Endothelial cell of umbilical vein (primary cell): ENCODE data around the gene TMEM174. TPM values are rescaled to one million over a fixed set of nuclear protein-coding genes. Genes with fewer than 3 reads are reported as not detected.

ENCODE experiments used
- BruUV-seq: library from RNA; stranded (reverse); fragments of 400-500 nt; replicated peaks from 2 replicates; lab custom pipeline; 2021; lab: Mats Ljungman, UMichigan
- CTCF ChIA-PET: fragments of 300-600, 350-600 bp; sonication (Branson Sonifier 250); formaldehyde crosslinking; loops from one replicate; lab custom pipeline; 2021; ENCODE audit warnings: antibody characterized with exemption, inconsistent platforms; lab: Charles Lee
- POLR2A ChIA-PET: fragments of 300-600, 350-600 bp; sonication (Branson Sonifier 250); formaldehyde crosslinking; loops from one replicate; lab custom pipeline; 2021; ENCODE audit warnings: antibody characterized with exemption, inconsistent platforms; lab: Charles Lee
- DNase-seq: peaks from one replicate; pipeline ENCODE4 v3.0.0-alpha.2; 2011; ENCODE audit warnings: low read depth, low spot score
- FAIRE-seq: peaks from 2 replicates; lab custom pipeline; 2011; peaks lifted over from hg19 to GRCh38; lab: Jason Lieb, UNC
- H2AFZ ChIP-seq: 2 replicates; pipeline ENCODE4 v1.6.0; 2012; ENCODE audit warnings: low read depth, low read length, control low read depth, inconsistent platforms
- H3K27ac ChIP-seq: 2 replicates; pipeline ENCODE4 v1.5.1; 2011; ENCODE audit warnings: low read depth, mild to moderate bottlenecking, control low read depth, low read length, moderate library complexity; ENCODE audit not compliant: insufficient read depth
- H3K27me3 ChIP-seq, 2 experiments: 2 replicates each; pipeline versions ENCODE4 v1.6.0 to v1.6.1; 2011; ENCODE audit warnings: low read length in 2 of 2, mixed read lengths in 1 of 2; ENCODE audit not compliant: control insufficient read depth in 2 of 2, insufficient read depth in 2 of 2
- H3K36me3 ChIP-seq, 2 experiments: 2 replicates in 1 of 2; 3 replicates in 1 of 2; pipeline ENCODE4 v1.5.1; 2011; ENCODE audit warnings: low read length in 2 of 2, mild to moderate bottlenecking in 1 of 2, moderate library complexity in 1 of 2; ENCODE audit not compliant: control insufficient read depth in 2 of 2, insufficient read depth in 2 of 2; ENCODE audit errors: extremely low read depth in 1 of 2
- H3K4me1 ChIP-seq: 3 replicates; pipeline ENCODE4 v1.5.1; 2011; ENCODE audit warnings: mild to moderate bottlenecking, low read length; ENCODE audit not compliant: control insufficient read depth, insufficient read depth; ENCODE audit errors: extremely low read depth
- H3K4me2 ChIP-seq: 2 replicates; pipeline ENCODE4 v1.6.1; 2011; ENCODE audit warnings: low read length, control low read depth, mixed read lengths; ENCODE audit not compliant: insufficient read depth
- H3K4me3 ChIP-seq, 3 experiments: fragments of 200-600 bp in 1 of 3; sonication (generic), shearing (Covaris generic) in 1 of 3; replicated peaks in 1 of 3; 2 replicates each; pipeline ENCODE4 v1.5.1; 2011 to 2016; ENCODE audit warnings: control low read depth in 3 of 3, low read length in 3 of 3, mild to moderate bottlenecking in 2 of 3, inconsistent platforms in 1 of 3, low read depth in 1 of 3, moderate library complexity in 1 of 3; ENCODE audit not compliant: insufficient read depth in 1 of 3
- H3K79me2 ChIP-seq: 2 replicates; pipeline ENCODE4 v1.6.0; 2012; ENCODE audit warnings: low read length, inconsistent platforms; ENCODE audit not compliant: control insufficient read depth, insufficient read depth
- H3K9ac ChIP-seq: replicated peaks from 2 replicates; pipeline ENCODE3; 2011; ENCODE audit warnings: low read length, control low read depth; ENCODE audit not compliant: insufficient read depth; ENCODE audit errors: extremely low read depth
- H3K9me1 ChIP-seq: replicated peaks from 3 replicates; pipeline ENCODE4 v1.6.0; 2011; ENCODE audit warnings: mild to moderate bottlenecking, low read length; ENCODE audit not compliant: control insufficient read depth, insufficient read depth; ENCODE audit errors: extremely low read depth
- H3K9me3 ChIP-seq: replicated peaks from 2 replicates; pipeline ENCODE4 v1.5.1; 2012; ENCODE audit warnings: low read length, inconsistent platforms; ENCODE audit not compliant: control insufficient read depth, insufficient read depth
- H4K20me1 ChIP-seq: replicated peaks from 2 replicates; pipeline ENCODE3; 2011; ENCODE audit warnings: mild to moderate bottlenecking, low read length; ENCODE audit not compliant: control insufficient read depth, insufficient read depth; ENCODE audit errors: extremely low read depth
- CTCF ChIP-seq, 2 donors: IDR thresholded peaks; 1 replicate in 1 of 2; 2 replicates in 1 of 2; pipeline ENCODE4 v1.5.1; 2011; ENCODE audit warnings: low read length in 2 of 2, mild to moderate bottlenecking in 2 of 2, moderate library complexity in 2 of 2, control low read depth in 1 of 2, inconsistent platforms in 1 of 2, low read depth in 1 of 2; ENCODE audit not compliant: insufficient read depth in 1 of 2; ENCODE audit errors: extremely low read depth in 1 of 2
- EZH2 ChIP-seq: IDR thresholded peaks from 2 replicates; pipeline ENCODE4 v1.6.1; 2012; ENCODE audit warnings: borderline replicate concordance, low read depth, mild to moderate bottlenecking, moderate library complexity, low read length, inconsistent platforms; ENCODE audit not compliant: severe bottlenecking
- FOS ChIP-seq: IDR thresholded peaks from 2 replicates; pipeline ENCODE4 v1.6.1; 2011; ENCODE audit warnings: mild to moderate bottlenecking, low read length, moderate library complexity, borderline replicate concordance; ENCODE audit not compliant: insufficient read depth
- GATA2 ChIP-seq: IDR thresholded peaks from 2 replicates; pipeline ENCODE4 v1.7.0; 2011; ENCODE audit warnings: low read depth, mild to moderate bottlenecking, moderate library complexity, mixed read lengths, low read length; ENCODE audit not compliant: insufficient read length, insufficient read depth
- JUN ChIP-seq: IDR thresholded peaks from 2 replicates; pipeline ENCODE4 v1.6.1; 2011; ENCODE audit warnings: borderline replicate concordance, low read depth; ENCODE audit not compliant: insufficient read length, insufficient read depth
- MAX ChIP-seq: IDR thresholded peaks from 2 replicates; pipeline ENCODE4 v1.6.1; 2011; ENCODE audit not compliant: insufficient read depth, insufficient read length
- MYC ChIP-seq: IDR thresholded peaks from one replicate; pipeline ENCODE4 v1.6.1; 2011; ENCODE audit warnings: mild to moderate bottlenecking, low read depth, low read length
- POLR2A ChIP-seq: IDR thresholded peaks from 2 replicates; pipeline ENCODE4 v1.6.1; 2012; ENCODE audit warnings: low read depth, mild to moderate bottlenecking, control low read depth, low read length
- POLR2AphosphoS5 ChIP-seq: IDR thresholded peaks from 2 replicates; pipeline ENCODE4 v1.6.1; 2012; ENCODE audit warnings: low read depth, mild to moderate bottlenecking, control low read depth, low read length, moderate library complexity; ENCODE audit not compliant: insufficient read depth
- dilution Hi-C: fragments of 300-500 bp; cut with MboI; formaldehyde crosslinking; loops from one replicate; pipeline ENCODE4 v1.15.0; 2019; ENCODE audit warnings: low sequenced_read_pairs; ENCODE audit not compliant: extremely low pct_ligation_motif_present
- intact Hi-C: fragments of 100-400 bp; cut with micrococcal nuclease; formaldehyde crosslinking; loops from one replicate; pipeline ENCODE4 v1.10.0; 2022
- polyA plus RNA-seq, 4 experiments: library from polyadenylated mRNA; depleted of rRNA in 3 of 4; stranded (reverse) in 3 of 4; unstranded in 1 of 4; fragments of >200 nt; gene quantifications; 2 replicates each; pipeline versions ENCODE4 v1.2.1 to v1.2.3, GENCODE V29; 2011 to 2012; ENCODE audit warnings: missing spikeins in 1 of 4
- total RNA-seq: library from RNA; stranded (reverse); gene quantifications from 2 replicates; pipeline ENCODE4 v1.2.3, GENCODE V29; 2021

The TMEM174 gene
- total and polyA plus RNA-seq, 2 donors (not counting 3 experiments of a cell fraction or from before 2014, with no cell fraction given), result not detected

GRCh38 chr5:73126957-73127356 is 46.0 kb upstream of the TMEM174 start:
- Histone ChIP-seq H3K4me1 (peaks cover 16% of the 10 kb centered on the region), H3K4me3 (no peak overlapping the region), H3K9me3 (no peaks in the 10 kb centered on the region), H3K27ac (no peak overlapping the region), H4K20me1 (no peaks in the 10 kb centered on the region), H2AFZ (no peak overlapping the region), H3K9ac (no peak overlapping the region), H3K79me2 (peaks cover 4% of the 10 kb centered on the region), H3K27me3 (no peaks in the 10 kb centered on the region), H3K36me3 (no peaks in the 10 kb centered on the region), H3K9me1 (no peaks in the 10 kb centered on the region), H3K4me2 (no peak overlapping the region)
- ChIA-PET CTCF (interaction anchor here (0.9 to 1.0 kb wide), 5 partner anchors 9 to 75 kb away, joined by 3 read pairs; no protein-coding TSS in a partner anchor), POLR2A (no interaction called here)
- dilution Hi-C loops, result no loop called here
- intact Hi-C loops, result no loop called here
- no TSS peak for BruUV-seq
- FAIRE-seq (no peak), DNase-seq (no peak)
- TF ChIP-seq CTCF (IDR thresholded peaks at IDR 0.05; ENCODE audit: extremely low read depth in 1 of 2, insufficient read depth in 1 of 2, low read depth in 1 of 2, low read length in 2 of 2) (no peak), POLR2AphosphoS5 (no peak), GATA2 (no peak), EZH2 (no peak), MAX (no peak), POLR2A (no peak), FOS (no peak), MYC (no peak), JUN (no peak)
